Gastrocnemius medialis (tissue), 4 donors: ENCODE measurements around the gene DBH. TPM values are rescaled to one million over a fixed set of nuclear protein-coding genes. Genes with fewer than 3 reads are reported as not detected.
A peak's percentile ranks its signal among the peaks of the same experiment; 100 is the strongest.

ENCODE experiments used
- ATAC-seq, 2 donors: fragments of 150-250 bp; one replicate each; pipeline ENCODE4 v1.9.1; 2016
- DNase-seq, 2 donors: peaks; one replicate each; pipeline ENCODE4 v3.0.0-alpha.2; 2019
- H3K27ac ChIP-seq, 4 donors: fragments of 200-600 bp; sonication (generic); 1 replicate in 1 of 4; 2 replicates in 3 of 4; pipeline ENCODE4 v1.5.1; 2016 to 2018; ENCODE audit warnings: mild to moderate bottlenecking in 2 of 4, moderate library complexity in 1 of 4
- H3K27me3 ChIP-seq, 3 donors: fragments of 200-600 bp; sonication (generic) in 2 of 3; 1 replicate in 1 of 3; 2 replicates in 2 of 3; pipeline versions ENCODE4 v1.5.1 to v1.6.0; 2016 to 2019; ENCODE audit warnings: mild to moderate bottlenecking in 1 of 3, moderate library complexity in 1 of 3
- H3K36me3 ChIP-seq, 2 donors: fragments of 200-600 bp; sonication (generic) in 1 of 2; one replicate each; pipeline ENCODE4 v1.5.1; 2017 to 2018
- H3K4me1 ChIP-seq, 2 donors: fragments of 200-600 bp; sonication (generic) in 1 of 2; one replicate each; pipeline ENCODE4 v1.5.1; 2016 to 2017; ENCODE audit warnings: mild to moderate bottlenecking in 2 of 2
- H3K4me3 ChIP-seq, 4 donors: fragments of 200-600 bp; sonication (generic) in 3 of 4; 1 replicate in 1 of 4; 2 replicates in 3 of 4; pipeline ENCODE4 v1.5.1; 2016 to 2019; ENCODE audit warnings: mild to moderate bottlenecking in 2 of 4
- H3K9me3 ChIP-seq, 3 donors: fragments of 200-600 bp; sonication (generic) in 2 of 3; 1 replicate in 1 of 3; 2 replicates in 2 of 3; pipeline ENCODE4 v1.5.1; 2016 to 2019
- CTCF ChIP-seq, 5 experiments: fragments of 450-650 bp in 3 of 5; fragments of 200-600 bp in 2 of 5; sonication (generic) in 2 of 5; IDR thresholded peaks in 4 of 5; conservative IDR thresholded peaks in 1 of 5; 1 replicate in 4 of 5; 2 replicates in 1 of 5; pipeline ENCODE4 v1.5.1; 2016 to 2019; ENCODE audit warnings: antibody characterized with exemption in 5 of 5, mild to moderate bottlenecking in 3 of 5, moderate library complexity in 3 of 5
- POLR2A ChIP-seq, 2 donors: fragments of 450-650 bp; IDR thresholded peaks; one replicate each; pipeline ENCODE4 v1.6.1; 2017; ENCODE audit warnings: antibody characterized with exemption in 2 of 2, mild to moderate bottlenecking in 2 of 2, moderate library complexity in 2 of 2
- in situ Hi-C, 4 donors: fragments of 200-750 bp; cut with MboI; loops; one replicate each; pipeline versions ENCODE4 v1.15.0 to v1.8.0; 2017; ENCODE audit warnings: low sequenced_read_pairs in 4 of 4
- intact Hi-C: fragments of 100-400 bp; cut with DNase I; formaldehyde crosslinking; loops from one replicate; pipeline ENCODE4 v1.15.1; 2023; ENCODE audit warnings: low total_unique reads
- total RNA-seq, 4 donors: library from RNA; depleted of rRNA; stranded (reverse); fragments of >200 nt; gene quantifications; one replicate each; pipeline versions ENCODE4 v1.1.0 to v1.2.3, GENCODE V29; 2016

The DBH gene
- total RNA-seq, 4 donors from 2014 or later, result not detected

GRCh38 chr9:133681658-133682306 is 45.6 kb downstream of the DBH start:
- no peak for DNase-seq

GRCh38 chr9:133682818-133683585 is 46.8 kb downstream of the DBH start:
- no peaks in the 10 kb centered on the region for H3K36me3 ChIP-seq
- H3K9me3 ChIP-seq, result no peaks in the 10 kb centered on the region
- intact Hi-C loops, result no loop called here
- no peak for TF ChIP-seq POLR2A (IDR thresholded peaks at IDR 0.05)
- no peak for TF ChIP-seq CTCF (IDR thresholded peaks at IDR 0.05 in 4 of 5, conservative IDR thresholded peaks at IDR 0.05 in 1 of 5)
- no peak for DNase-seq
- no peak overlapping the region for H3K4me3 ChIP-seq
- ATAC-seq, result no peak
- H3K27ac ChIP-seq, result peak overlapping the region in 1 of 4 donors; percentile 57
- in situ Hi-C loops, result no loop called here
- H3K27me3 ChIP-seq, result no peaks in the 10 kb centered on the region
- H3K4me1 ChIP-seq, result peaks cover 4 to 6% of the 10 kb centered on the region in 2 donors

More at GRCh38 chr9:133681658-133682306, 45.6 kb downstream of the DBH start:
- Histone ChIP-seq H3K4me1 (peaks cover 4 to 6% of the 10 kb centered on the region in 2 donors), H3K4me3 (no peak overlapping the region), H3K36me3 (no peaks in the 10 kb centered on the region), H3K9me3 (no peaks in the 10 kb centered on the region), H3K27ac (no peak overlapping the region), H3K27me3 (no peaks in the 10 kb centered on the region)
- in situ Hi-C loops (no loop called here), intact Hi-C loops (no loop called here)
- ATAC-seq, result no peak
- no peak for TF ChIP-seq POLR2A (IDR thresholded peaks at IDR 0.05)
- TF ChIP-seq CTCF (IDR thresholded peaks at IDR 0.05 in 4 of 5, conservative IDR thresholded peaks at IDR 0.05 in 1 of 5), result no peak

GRCh38 chr9:133683586-133684120 is 47.5 kb downstream of the DBH start:
- H3K9me3 ChIP-seq, result no peaks in the 10 kb centered on the region
- no peak overlapping the region for H3K4me3 ChIP-seq
- peaks cover 4 to 6% of the 10 kb centered on the region in 2 donors for H3K4me1 ChIP-seq
- DNase-seq (peak in 1 of 2 donors; percentile 30), ATAC-seq (peak in 1 of 2 donors; percentile 30)
- H3K27ac ChIP-seq, result peak overlapping the region in 3 of 4 donors; percentile 16 to 57 (median 21)
- H3K27me3 ChIP-seq, result no peaks in the 10 kb centered on the region
- no peaks in the 10 kb centered on the region for H3K36me3 ChIP-seq
- TF ChIP-seq CTCF (IDR thresholded peaks at IDR 0.05 in 4 of 5, conservative IDR thresholded peaks at IDR 0.05 in 1 of 5) (no peak), POLR2A (IDR thresholded peaks at IDR 0.05) (no peak)
- in situ Hi-C loops (no loop called here), intact Hi-C loops (no loop called here)

GRCh38 chr9:133684121-133684935 is 48.2 kb downstream of the DBH start:
- H3K36me3 ChIP-seq, result no peaks in the 10 kb centered on the region
- peak overlapping the region in 3 of 4 donors; percentile 16 to 57 (median 21) for H3K27ac ChIP-seq
- no peak for TF ChIP-seq POLR2A (IDR thresholded peaks at IDR 0.05)
- TF ChIP-seq CTCF (IDR thresholded peaks at IDR 0.05 in 4 of 5, conservative IDR thresholded peaks at IDR 0.05 in 1 of 5), result no peak
- in situ Hi-C loops (no loop called here), intact Hi-C loops (no loop called here)
- no peak for DNase-seq
- H3K4me1 ChIP-seq, result peaks cover under 1 to 4% of the 10 kb centered on the region in 2 donors
- no peak overlapping the region for H3K4me3 ChIP-seq
- ATAC-seq, result no peak
- H3K27me3 ChIP-seq, result no peaks in the 10 kb centered on the region
- no peaks in the 10 kb centered on the region for H3K9me3 ChIP-seq
